Measurements from ENCODE around the gene ELN. TPM values are rescaled to one million over a fixed set of nuclear protein-coding genes. Genes with fewer than 3 reads are reported as not detected.
"Not testable (repeated sequence)": the region's sequence is repeated elsewhere in the genome, so short reads cannot be mapped to it uniquely, and the experiment has no call there.

ELN gene
- total and polyA plus RNA-seq, 9 donors, result 13.2 to 51.5 (median 38.1) TPM

GRCh38 chr7:74010407-74010806 lies 17.6 kb upstream of the ELN start:
- intact Hi-C loops (cut with DNase I), result no loop called here
- no peak for TF ChIP-seq EP300 (IDR thresholded peaks at IDR 0.05)
- TF ChIP-seq POLR2A (IDR thresholded peaks at IDR 0.05), result no peak
- no peak for TF ChIP-seq CTCF (IDR thresholded peaks at IDR 0.05)
- Histone ChIP-seq H3K4me1 (ENCODE audit: insufficient read depth) (peaks cover 4% of the 10 kb centered on the region), H3K36me3 (no peaks in the 10 kb centered on the region), H3K27ac (no peak overlapping the region), H3K4me3 (no peak overlapping the region), H3K27me3 (no peaks in the 10 kb centered on the region), H3K9me3 (no peaks in the 10 kb centered on the region)
- DNase-seq, result no peak
- WGBS, 3 donors, result 42 to 53% (median 52%) methylated on average over 16 of the region's 16 CpGs

- H3K36me3 ChIP-seq; H3K27me3 ChIP-seq; DNase-seq; H3K4me3 ChIP-seq; H3K9me3 ChIP-seq; intact Hi-C loops (cut with DNase I); H3K27ac ChIP-seq; H3K4me1 ChIP-seq (ENCODE audit: insufficient read depth): not testable (repeated sequence)
- WGBS, 3 donors, result 89 to 93% (median 90%) methylated on average over 4 of the region's 4 CpGs
Observed at GRCh38 chr7:74011421-74011820, 16.6 kb upstream of the ELN start.

- TF ChIP-seq EP300 (IDR thresholded peaks at IDR 0.05), result no peak
- TF ChIP-seq POLR2A (IDR thresholded peaks at IDR 0.05), result no peak
- no peak for TF ChIP-seq CTCF (IDR thresholded peaks at IDR 0.05)
- no peak overlapping the region for H3K27ac ChIP-seq
- intact Hi-C loops (cut with DNase I), result no loop called here
- no peaks in the 10 kb centered on the region for H3K27me3 ChIP-seq
- H3K36me3 ChIP-seq, result no peaks in the 10 kb centered on the region
- no peak for DNase-seq
- H3K4me3 ChIP-seq, result no peak overlapping the region
- H3K4me1 ChIP-seq (ENCODE audit: insufficient read depth), result no peaks in the 10 kb centered on the region
- H3K9me3 ChIP-seq, result no peaks in the 10 kb centered on the region
- 69 to 78% (median 73%) methylated on average over 13 of the region's 13 CpGs for WGBS, 3 donors
Observed at GRCh38 chr7:74012842-74013249, 15.1 kb upstream of the ELN start.

GRCh38 chr7:74013539-74014272 lies 14.3 kb upstream of the ELN start:
- TF ChIP-seq EP300 (IDR thresholded peaks at IDR 0.05) (no peak), CTCF (IDR thresholded peaks at IDR 0.05) (no peak), POLR2A (IDR thresholded peaks at IDR 0.05) (no peak)
- Histone ChIP-seq H3K9me3 (no peaks in the 10 kb centered on the region), H3K27me3 (no peaks in the 10 kb centered on the region), H3K27ac (no peak overlapping the region), H3K36me3 (no peaks in the 10 kb centered on the region), H3K4me3 (no peak overlapping the region), H3K4me1 (ENCODE audit: insufficient read depth) (no peaks in the 10 kb centered on the region)
- WGBS, 3 donors, result 76 to 89% (median 80%) methylated on average over 16 of the region's 16 CpGs
- DNase-seq, result no peak
- intact Hi-C loops (cut with DNase I), result no loop called here

- 87 to 94% (median 94%) methylated on average over 6 of the region's 6 CpGs for WGBS, 3 donors
Observed at GRCh38 chr7:74014931-74015330, 13.0 kb upstream of the ELN start.

More at GRCh38 chr7:74014931-74015330, 13.0 kb upstream of the ELN start:
- Histone ChIP-seq H3K36me3 (no peaks in the 10 kb centered on the region), H3K4me1 (ENCODE audit: insufficient read depth) (no peaks in the 10 kb centered on the region), H3K27me3 (no peaks in the 10 kb centered on the region), H3K27ac (no peak overlapping the region), H3K9me3 (no peaks in the 10 kb centered on the region), H3K4me3 (no peak overlapping the region)
- intact Hi-C loops (cut with DNase I), result no loop called here
- DNase-seq, result no peak
- no peak for TF ChIP-seq POLR2A (IDR thresholded peaks at IDR 0.05)
- no peak for TF ChIP-seq CTCF (IDR thresholded peaks at IDR 0.05)
- TF ChIP-seq EP300 (IDR thresholded peaks at IDR 0.05), result no peak
